Adrenal gland (tissue), 12 donors: Measurements from ENCODE around the gene NFKBIA. TPM values are rescaled to one million over a fixed set of nuclear protein-coding genes. Genes with fewer than 3 reads are reported as not detected.

Experiments
- DNase-seq, 7 donors: peaks; one replicate each; pipeline ENCODE4 v3.0.0-alpha.2; 2019 to 2020
- H3K27ac ChIP-seq, 5 donors: fragments of 200-600 bp; sonication (generic) in 4 of 5; 1 replicate in 3 of 5; 2 replicates in 2 of 5; pipeline versions ENCODE4 v1.5.1 to v1.8.0; 2016 to 2020; ENCODE audit warnings: mild to moderate bottlenecking in 1 of 5
- H3K27me3 ChIP-seq: fragments of 200-600 bp; 2 replicates; pipeline ENCODE4 v1.8.0; 2021
- H3K36me3 ChIP-seq, 2 donors: fragments of 200-600 bp; replicated peaks in 1 of 2; 1 replicate in 1 of 2; 2 replicates in 1 of 2; pipeline versions ENCODE4 v1.5.1 to v1.8.0; 2018 to 2022
- H3K4me1 ChIP-seq, 2 donors: fragments of 200-600 bp; replicated peaks in 1 of 2; 1 replicate in 1 of 2; 2 replicates in 1 of 2; pipeline versions ENCODE4 v1.5.1 to v1.8.0; 2018 to 2021
- H3K4me3 ChIP-seq, 4 donors: fragments of 200-600 bp; sonication (generic) in 3 of 4; one replicate each; pipeline ENCODE4 v1.5.1; 2016 to 2018
- H3K9me3 ChIP-seq, 3 donors: fragments of 200-600 bp; sonication (generic) in 1 of 3; replicated peaks in 1 of 3; 1 replicate in 2 of 3; 2 replicates in 1 of 3; pipeline versions ENCODE4 v1.5.1 to v1.8.0; 2016 to 2021
- POLR2A ChIP-seq, 2 donors: fragments of 450-650 bp; IDR thresholded peaks; one replicate each; pipeline ENCODE4 v1.6.1; 2017; ENCODE audit warnings: antibody characterized with exemption in 2 of 2, mild to moderate bottlenecking in 2 of 2, moderate library complexity in 1 of 2
- WGBS, 4 donors: extraction: QIAGEN DNeasy Blood & Tissue Kit in 2 of 4; methylation state at CpG; one replicate each; pipeline versions ENCODE4 v1.1.5 to v1.1.7; 2013 to 2017; 5-methylcytosine and 5-hydroxymethylcytosine counted together
- intact Hi-C, 2 donors: fragments of 100-400 bp; cut with DNase I; formaldehyde crosslinking; loops; one replicate each; pipeline versions ENCODE4 v1.14.1 to v1.15.0; 2022 to 2023
- polyA plus RNA-seq, 3 donors: library from polyadenylated mRNA; stranded (reverse); fragments of 200-250 nt in 2 of 3; fragments of 350-450 nt in 1 of 3; fragmentation: Illumina TruSeq in 1 of 3; extraction: RNeasy Lipid Tissue Mini Kit (QIAGEN cat#74804) in 1 of 3; gene quantifications; one replicate each; pipeline ENCODE4 v1.2.3, GENCODE V29; 2013 to 2014
- total RNA-seq, 9 donors: library from RNA; depleted of rRNA in 4 of 9; stranded (reverse); fragments of >200 nt in 4 of 9; fragments of 120-200 nt in 1 of 9; fragmentation: NEBNext Ultra II Directional in 1 of 9; extraction: Animal tissue kit (Norgen Biotek cat#: 25700) in 1 of 9; gene quantifications; one replicate each; pipeline versions ENCODE4 v1.1.0 to v1.2.4, GENCODE V29; 2013 to 2023
- TF ChIP-seq, protein P1 (sequence below), 6 experiments: fragments of 450-650 bp in 4 of 6; fragments of 200-600 bp in 2 of 6; sonication (generic) in 1 of 6; IDR thresholded peaks; 1 replicate in 5 of 6; 2 replicates in 1 of 6; pipeline versions ENCODE4 v1.5.1 to v1.8.0; 2016 to 2021; ENCODE audit warnings: antibody characterized with exemption in 6 of 6, mild to moderate bottlenecking in 2 of 6, moderate library complexity in 1 of 6
- donor health status: healthy with polysubstance abuse.
- donor health status: Bipolar disorder and iron deficiency.
- donor health status: DM: yes; HTN: yes; CAD: no.
- donor health status: DM: no; HTN: no; CAD: no.
- donor health status: DM: no; HTN: no; CAD: no.
- donor health status: DM: yes; HTN: yes; CAD: no.

Gene NFKBIA
- total and polyA plus RNA-seq, 12 donors = 100 to 677 (median 218) TPM

DNA sequence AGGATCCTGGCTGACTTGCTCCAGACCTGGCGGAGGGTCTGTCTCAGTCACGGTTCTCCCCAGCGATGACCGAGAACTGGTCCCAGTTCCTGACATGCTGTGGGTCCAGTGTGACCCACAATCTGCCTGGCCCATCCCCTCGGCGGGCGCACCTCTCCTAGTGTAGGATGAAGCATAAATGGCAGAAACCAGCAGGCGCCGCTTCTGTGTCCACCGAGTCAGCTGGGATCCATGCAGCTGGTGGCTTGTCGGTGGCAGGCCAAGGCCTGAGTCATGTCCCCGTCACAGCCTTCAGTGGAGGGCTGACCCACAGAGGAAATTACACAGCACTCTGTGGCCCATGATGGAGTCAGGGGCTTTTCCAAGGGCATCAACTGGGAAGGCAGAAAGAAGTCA, 38.5 kb downstream of the NFKBIA start:
- Histone ChIP-seq H3K27me3 (no peaks in the 10 kb centered on the region), H3K27ac (peak overlapping the region; percentile 84 to 97 (median 91)), H3K4me1 (peaks cover 18 to 24% of the 10 kb centered on the region in 2 donors), H3K36me3 (no peaks in the 10 kb centered on the region), H3K9me3 (no peaks in the 10 kb centered on the region), H3K4me3 (no peak overlapping the region)
- 59 to 70% (median 62%) methylated on average over 12 of the region's 12 CpGs; no CpG with 5 or more reads in 1 of the 4 donors for WGBS, 4 donors
- no peak for TF ChIP-seq POLR2A (IDR thresholded peaks at IDR 0.05)
- TF ChIP-seq, protein P1, sequence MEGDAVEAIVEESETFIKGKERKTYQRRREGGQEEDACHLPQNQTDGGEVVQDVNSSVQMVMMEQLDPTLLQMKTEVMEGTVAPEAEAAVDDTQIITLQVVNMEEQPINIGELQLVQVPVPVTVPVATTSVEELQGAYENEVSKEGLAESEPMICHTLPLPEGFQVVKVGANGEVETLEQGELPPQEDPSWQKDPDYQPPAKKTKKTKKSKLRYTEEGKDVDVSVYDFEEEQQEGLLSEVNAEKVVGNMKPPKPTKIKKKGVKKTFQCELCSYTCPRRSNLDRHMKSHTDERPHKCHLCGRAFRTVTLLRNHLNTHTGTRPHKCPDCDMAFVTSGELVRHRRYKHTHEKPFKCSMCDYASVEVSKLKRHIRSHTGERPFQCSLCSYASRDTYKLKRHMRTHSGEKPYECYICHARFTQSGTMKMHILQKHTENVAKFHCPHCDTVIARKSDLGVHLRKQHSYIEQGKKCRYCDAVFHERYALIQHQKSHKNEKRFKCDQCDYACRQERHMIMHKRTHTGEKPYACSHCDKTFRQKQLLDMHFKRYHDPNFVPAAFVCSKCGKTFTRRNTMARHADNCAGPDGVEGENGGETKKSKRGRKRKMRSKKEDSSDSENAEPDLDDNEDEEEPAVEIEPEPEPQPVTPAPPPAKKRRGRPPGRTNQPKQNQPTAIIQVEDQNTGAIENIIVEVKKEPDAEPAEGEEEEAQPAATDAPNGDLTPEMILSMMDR (IDR thresholded peaks at IDR 0.05) = no peak
- intact Hi-C loops = no loop called here
- DNase-seq = peak; percentile 73 to 90 (median 88)

DNA sequence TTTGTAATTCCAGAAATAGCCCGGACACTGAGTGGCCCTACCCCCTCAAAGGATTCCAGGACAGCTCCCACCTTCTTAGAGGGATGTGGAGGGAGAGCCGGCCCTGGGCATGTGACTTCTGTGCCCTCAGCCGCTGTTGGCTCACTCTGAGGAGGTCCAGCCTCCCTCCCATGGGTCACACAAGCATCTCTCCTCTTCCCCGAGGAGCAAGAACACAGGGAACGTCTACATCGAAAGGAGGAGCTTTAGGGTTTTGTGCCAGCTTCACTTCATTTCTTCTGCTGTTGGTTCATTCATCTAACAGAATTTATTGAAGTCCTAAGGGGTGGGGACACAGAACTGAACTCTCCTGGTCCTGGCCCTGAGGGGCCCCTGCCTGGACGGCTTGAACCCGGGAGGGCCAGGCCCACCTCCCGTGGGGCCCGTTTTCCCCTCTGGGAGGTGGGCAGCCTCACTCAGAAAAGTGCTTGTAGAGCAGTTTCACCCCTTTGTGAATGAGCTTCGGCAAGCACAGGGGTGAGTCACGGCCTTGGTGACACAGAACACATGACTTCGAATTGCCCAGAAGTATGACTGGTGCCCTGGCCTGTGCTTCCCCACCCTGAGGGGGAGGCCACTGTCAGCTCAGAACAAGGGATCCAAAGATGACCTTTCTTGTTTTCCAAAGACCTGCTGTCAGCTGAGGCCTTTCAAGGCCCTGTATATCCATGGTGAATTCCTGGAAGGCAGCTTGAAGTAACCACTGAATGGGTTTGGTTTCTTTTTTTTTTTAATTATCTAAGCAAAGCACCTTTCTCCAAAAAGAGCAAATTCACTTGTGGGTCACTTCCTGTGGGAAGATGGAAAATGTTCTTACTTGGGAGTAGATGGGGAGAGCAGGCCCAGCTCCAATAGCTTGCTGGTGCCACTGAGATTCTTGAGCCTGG, 39.2 kb downstream of the NFKBIA start:
- Histone ChIP-seq H3K27me3 (no peaks in the 10 kb centered on the region), H3K4me3 (no peak overlapping the region), H3K36me3 (no peaks in the 10 kb centered on the region), H3K4me1 (peaks cover 18 to 24% of the 10 kb centered on the region in 2 donors), H3K27ac (peak overlapping the region; percentile 84 to 97 (median 91)), H3K9me3 (no peaks in the 10 kb centered on the region)
- peak; percentile 89 to 98 (median 97) for DNase-seq
- TF ChIP-seq, protein P1 (IDR thresholded peaks at IDR 0.05) = no peak
- peak in 1 of 2 donors; percentile 78 for TF ChIP-seq POLR2A (IDR thresholded peaks at IDR 0.05)
- 22 to 32% (median 30%) methylated on average over 8 to 13 of the region's 13 CpGs for WGBS, 4 donors
- intact Hi-C loops = no loop called here

DNA sequence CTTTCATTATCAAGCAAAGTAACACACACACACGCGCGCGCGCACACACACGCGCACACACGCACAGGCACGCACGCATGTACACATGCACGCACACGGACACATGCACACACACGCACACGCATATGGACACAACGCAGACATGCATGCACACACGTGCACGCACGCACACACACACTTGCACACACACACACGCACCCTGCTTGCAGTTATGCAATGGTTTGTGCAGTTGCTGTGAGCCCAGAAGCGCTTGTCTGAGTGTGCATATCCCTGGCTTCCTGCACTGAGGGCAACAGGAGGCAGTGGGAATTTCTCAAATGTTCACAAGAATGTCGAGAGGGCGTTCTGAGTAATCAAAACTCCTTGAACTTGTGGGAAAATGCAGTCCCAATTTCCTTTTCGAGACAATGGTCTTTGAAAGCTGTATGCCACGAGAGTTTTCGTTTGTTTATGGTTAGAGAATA, 41.6 kb downstream of the NFKBIA start:
- intact Hi-C loops = no loop called here
- Histone ChIP-seq H3K36me3 (no peaks in the 10 kb centered on the region), H3K27me3 (no peaks in the 10 kb centered on the region), H3K27ac (no peak overlapping the region), H3K4me1 (peaks cover 18 to 24% of the 10 kb centered on the region in 2 donors), H3K9me3 (no peaks in the 10 kb centered on the region), H3K4me3 (no peak overlapping the region)
- no peak for DNase-seq
- 81 to 89% (median 86%) methylated on average over 25 of the region's 25 CpGs for WGBS, 4 donors
- no peak for TF ChIP-seq POLR2A (IDR thresholded peaks at IDR 0.05)
- TF ChIP-seq, protein P1 (IDR thresholded peaks at IDR 0.05) = no peak

DNA sequence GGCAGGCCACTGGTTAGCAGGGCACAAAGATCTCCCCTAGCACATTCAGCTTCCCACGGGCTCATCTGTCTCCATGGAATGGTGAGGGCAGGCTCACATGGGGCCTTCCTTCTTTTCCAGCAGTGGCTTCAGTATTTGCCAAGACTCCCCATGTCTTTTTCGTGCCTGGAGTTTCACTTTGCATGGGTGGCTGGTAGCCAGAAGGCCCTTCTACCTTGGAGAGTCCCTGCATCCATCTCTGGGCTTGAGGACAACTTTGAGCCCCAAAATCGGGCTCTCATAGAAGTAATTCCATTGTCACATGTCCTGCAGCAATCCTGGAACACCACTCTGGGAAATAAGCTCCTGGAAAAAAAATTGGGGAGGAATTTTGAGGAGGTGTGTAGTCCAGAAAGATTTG, 42.1 kb downstream of the NFKBIA start:
- H3K27me3 ChIP-seq = no peaks in the 10 kb centered on the region
- no peak overlapping the region for H3K27ac ChIP-seq
- H3K9me3 ChIP-seq = no peaks in the 10 kb centered on the region
- no peaks in the 10 kb centered on the region for H3K36me3 ChIP-seq
- WGBS, 4 donors = 33 to 71% (median 62%) methylated on average over 3 of the region's 3 CpGs
- H3K4me3 ChIP-seq = no peak overlapping the region
- peaks cover 18 to 24% of the 10 kb centered on the region in 2 donors for H3K4me1 ChIP-seq
- intact Hi-C loops = no loop called here
- no peak for DNase-seq
- no peak for TF ChIP-seq POLR2A (IDR thresholded peaks at IDR 0.05)
- TF ChIP-seq, protein P1 (IDR thresholded peaks at IDR 0.05) = no peak
